Neural progenitor cell (in vitro differentiated cells): ENCODE measurements around the gene STK24. TPM values are rescaled to one million over a fixed set of nuclear protein-coding genes. Genes with fewer than 3 reads are reported as not detected.

Experiments used
- DNase-seq: peaks from one replicate; pipeline ENCODE4 v3.0.0-alpha.2; 2016; ENCODE audit warnings: low spot score
- H2AFZ ChIP-seq: fragments of 200-600 bp; sonication (generic); replicated peaks from 2 replicates; pipeline ENCODE4 v1.6.1; 2016; ENCODE audit warnings: antibody characterized with exemption
- H3F3A ChIP-seq: fragments of 200-600 bp; sonication (generic); 2 replicates; pipeline ENCODE4 v1.6.1; 2016; ENCODE audit warnings: antibody characterized with exemption, low read depth
- H3K27ac ChIP-seq: fragments of 200-600 bp; sonication (generic); 2 replicates; pipeline ENCODE4 v1.5.1; 2016; ENCODE audit warnings: mild to moderate bottlenecking
- H3K27me3 ChIP-seq: fragments of 200-600 bp; sonication (generic); 2 replicates; pipeline ENCODE4 v1.6.1; 2016; ENCODE audit warnings: mild to moderate bottlenecking, moderate library complexity
- H3K36me3 ChIP-seq: fragments of 200-600 bp; sonication (generic); 2 replicates; pipeline ENCODE4 v1.5.1; 2016
- H3K4me1 ChIP-seq: fragments of 200-600 bp; sonication (generic); 2 replicates; pipeline ENCODE4 v1.6.1; 2016; ENCODE audit warnings: mixed run types
- H3K4me2 ChIP-seq: fragments of 200-600 bp; sonication (generic); 2 replicates; pipeline ENCODE4 v1.6.1; 2016
- H3K4me3 ChIP-seq: fragments of 200-600 bp; sonication (generic); 2 replicates; pipeline ENCODE4 v1.5.1; 2016
- H3K79me2 ChIP-seq: fragments of 200-600 bp; sonication (generic); 2 replicates; pipeline ENCODE4 v1.6.1; 2016; ENCODE audit warnings: low read depth
- H3K9ac ChIP-seq: fragments of 200-600 bp; sonication (generic); 2 replicates; pipeline ENCODE4 v1.6.1; 2016
- H3K9me3 ChIP-seq: fragments of 200-600 bp; sonication (generic); 2 replicates; pipeline ENCODE4 v1.5.1; 2016; ENCODE audit warnings: low read depth
- H4K20me1 ChIP-seq: fragments of 200-600 bp; sonication (generic); 2 replicates; pipeline ENCODE4 v1.6.1; 2016; ENCODE audit warnings: low read depth
- H3K27ac Mint-ChIP-seq: 3 replicates; pipeline ENCODE4 v1.8.0; 2021; ENCODE audit warnings: mixed read lengths
- H3K27me3 Mint-ChIP-seq: 2 replicates; pipeline ENCODE4 v1.8.0; 2022; ENCODE audit warnings: low read depth, mild to moderate bottlenecking, inconsistent platforms, moderate library complexity, mixed read lengths; ENCODE audit not compliant: insufficient read depth
- H3K36me3 Mint-ChIP-seq: 3 replicates; pipeline ENCODE4 v1.8.0; 2021; ENCODE audit warnings: mixed read lengths
- H3K4me1 Mint-ChIP-seq: 3 replicates; pipeline ENCODE4 v1.8.0; 2021; ENCODE audit warnings: mixed read lengths
- H3K4me3 Mint-ChIP-seq: 3 replicates; pipeline ENCODE4 v1.8.0; 2021; ENCODE audit warnings: mild to moderate bottlenecking, moderate library complexity, mixed read lengths
- H3K9me3 Mint-ChIP-seq: 3 replicates; pipeline ENCODE4 v1.8.0; 2020; ENCODE audit warnings: mixed read lengths
- CTCF ChIP-seq: fragments of 200-600 bp; sonication (generic); IDR thresholded peaks from 2 replicates; pipeline ENCODE4 v1.5.1; 2017; ENCODE audit warnings: antibody characterized with exemption, mild to moderate bottlenecking
- EZH2 ChIP-seq: fragments of 200-600 bp; sonication (generic); IDR thresholded peaks from 2 replicates; pipeline ENCODE4 v1.6.1; 2017; ENCODE audit warnings: antibody characterized with exemption, mild to moderate bottlenecking, moderate library complexity
- EZH2phosphoT487 ChIP-seq: fragments of 200-600 bp; sonication (generic); IDR thresholded peaks from 2 replicates; pipeline ENCODE4 v1.6.1; 2017; ENCODE audit warnings: antibody characterized with exemption
- total RNA-seq: library from RNA; depleted of rRNA; stranded (reverse); fragments of >200 nt; gene quantifications from 2 replicates; pipeline ENCODE4 v1.2.3, GENCODE V29; 2015; ENCODE audit warnings: low replicate concordance

Gene STK24
- total RNA-seq, 1 donor from 2014 or later: 330 TPM

- Mint-ChIP-seq H3K27me3 (peaks cover 16% of the 10 kb centered on the region), H3K4me3 (no peak overlapping the region), H3K36me3 (peaks cover 33% of the 10 kb centered on the region), H3K27ac (no peak overlapping the region), H3K9me3 (no peaks in the 10 kb centered on the region), H3K4me1 (peaks cover 26% of the 10 kb centered on the region)
- Histone ChIP-seq H3K36me3 (no peaks in the 10 kb centered on the region), H2AFZ (no peak overlapping the region), H3K4me3 (no peak overlapping the region), H3F3A (peaks cover 29% of the 10 kb centered on the region), H3K9me3 (no peaks in the 10 kb centered on the region), H3K4me2 (no peak overlapping the region), H3K79me2 (peaks cover 14% of the 10 kb centered on the region), H3K4me1 (peaks cover 20% of the 10 kb centered on the region), H4K20me1 (peaks cover 31% of the 10 kb centered on the region), H3K27me3 (no peaks in the 10 kb centered on the region), H3K27ac (no peak overlapping the region), H3K9ac (no peak overlapping the region)
- no peak for TF ChIP-seq EZH2phosphoT487
- TF ChIP-seq EZH2: no peak
- TF ChIP-seq CTCF: no peak
- no peak for DNase-seq
Observed at GRCh38 chr13:98447130-98447529, 129.8 kb downstream of the STK24 start.

GRCh38 chr13:98446234-98446621 lies 130.7 kb downstream of the STK24 start:
- Mint-ChIP-seq H3K9me3 (no peaks in the 10 kb centered on the region), H3K27ac (no peak overlapping the region), H3K36me3 (peaks cover 25% of the 10 kb centered on the region), H3K27me3 (peaks cover 16% of the 10 kb centered on the region), H3K4me3 (no peak overlapping the region), H3K4me1 (peaks cover 17% of the 10 kb centered on the region)
- Histone ChIP-seq H3K27me3 (no peaks in the 10 kb centered on the region), H3K4me1 (peaks cover 16% of the 10 kb centered on the region), H3K27ac (no peak overlapping the region), H3K4me2 (no peak overlapping the region), H3K9ac (no peak overlapping the region), H3K36me3 (no peaks in the 10 kb centered on the region), H3K4me3 (no peak overlapping the region), H3K79me2 (peaks cover 14% of the 10 kb centered on the region), H2AFZ (no peak overlapping the region), H3K9me3 (no peaks in the 10 kb centered on the region), H3F3A (peaks cover 29% of the 10 kb centered on the region), H4K20me1 (peaks cover 27% of the 10 kb centered on the region)
- no peak for DNase-seq
- TF ChIP-seq EZH2 (no peak), CTCF (no peak), EZH2phosphoT487 (no peak)

- Mint-ChIP-seq H3K4me1 (peaks cover 10% of the 10 kb centered on the region), H3K27ac (no peak overlapping the region), H3K4me3 (peak overlapping the region; percentile 18), H3K36me3 (peaks cover 26% of the 10 kb centered on the region), H3K27me3 (peaks cover 16% of the 10 kb centered on the region), H3K9me3 (no peaks in the 10 kb centered on the region)
- peaks cover 10% of the 10 kb centered on the region for H3K4me1 ChIP-seq
- peaks cover 21% of the 10 kb centered on the region for H4K20me1 ChIP-seq
- TF ChIP-seq EZH2: no peak
- TF ChIP-seq CTCF: peak; percentile 86
- no peak overlapping the region for H3K4me3 ChIP-seq
- no peak overlapping the region for H3K9ac ChIP-seq
- no peak overlapping the region for H2AFZ ChIP-seq
- peaks cover 28% of the 10 kb centered on the region for H3F3A ChIP-seq
- peaks cover 7% of the 10 kb centered on the region for H3K79me2 ChIP-seq
- H3K9me3 ChIP-seq: no peaks in the 10 kb centered on the region
- peak; percentile 85 for DNase-seq
- H3K4me2 ChIP-seq: no peak overlapping the region
- H3K27ac ChIP-seq: no peak overlapping the region
- no peaks in the 10 kb centered on the region for H3K36me3 ChIP-seq
- no peaks in the 10 kb centered on the region for H3K27me3 ChIP-seq
Observed at GRCh38 chr13:98445340-98446233, 131.3 kb downstream of the STK24 start.
